MM.1S (cell line): ENCODE data around the gene TBX18.

Source experiments
- DNase-seq: peaks from one replicate; pipeline ENCODE4 v3.0.0-alpha.2; 2015
- H2AFZ ChIP-seq: fragments of 300-600 bp; sonication (generic); 2 replicates; pipeline ENCODE4 v1.6.0; 2016; ENCODE audit warnings: antibody characterized with exemption, low read length
- H3F3A ChIP-seq: fragments of 300-600 bp; sonication (generic); 2 replicates; pipeline ENCODE4 v1.6.1; 2016; ENCODE audit warnings: mild to moderate bottlenecking, antibody characterized with exemption, low read length, moderate library complexity, mixed read lengths; ENCODE audit not compliant: insufficient read depth
- H3K27ac ChIP-seq: fragments of 300-600 bp; sonication (generic); 2 replicates; pipeline ENCODE4 v1.5.1; 2016; ENCODE audit warnings: mild to moderate bottlenecking, low read length
- H3K27me3 ChIP-seq: fragments of 300-600 bp; sonication (generic); replicated peaks from 2 replicates; pipeline ENCODE4 v1.6.0; 2016; ENCODE audit warnings: low read length; ENCODE audit not compliant: insufficient read depth
- H3K36me3 ChIP-seq: fragments of 300-600 bp; sonication (generic); replicated peaks from 2 replicates; pipeline ENCODE4 v1.6.1; 2016; ENCODE audit warnings: mild to moderate bottlenecking, low read length, mixed read lengths; ENCODE audit not compliant: insufficient read depth
- H3K4me1 ChIP-seq: fragments of 300-600 bp; sonication (generic); 2 replicates; pipeline ENCODE4 v1.6.1; 2016; ENCODE audit warnings: low read length, mixed read lengths
- H3K4me2 ChIP-seq: fragments of 300-600 bp; sonication (generic); 2 replicates; pipeline ENCODE4 v1.6.0; 2016; ENCODE audit warnings: low read depth, low read length
- H3K4me3 ChIP-seq: fragments of 300-600 bp; sonication (generic); 2 replicates; pipeline ENCODE4 v1.5.1; 2016; ENCODE audit warnings: low read length, mixed read lengths
- H3K79me2 ChIP-seq: fragments of 300-600 bp; sonication (generic); 2 replicates; pipeline ENCODE4 v1.6.1; 2016; ENCODE audit warnings: mixed run types, low read length, mixed read lengths
- H3K9ac ChIP-seq: fragments of 300-600 bp; sonication (generic); 2 replicates; pipeline ENCODE4 v1.6.1; 2016; ENCODE audit warnings: low read length, mixed read lengths
- H3K9me2 ChIP-seq: fragments of 300-600 bp; sonication (generic); replicated peaks from 2 replicates; pipeline ENCODE4 v1.6.1; 2016; ENCODE audit warnings: mild to moderate bottlenecking, low read length, mixed read lengths; ENCODE audit not compliant: insufficient read depth
- H3K9me3 ChIP-seq: fragments of 300-600 bp; sonication (generic); replicated peaks from 2 replicates; pipeline ENCODE4 v1.6.1; 2016; ENCODE audit warnings: mild to moderate bottlenecking, low read length, mixed read lengths; ENCODE audit not compliant: insufficient read depth
- H4K20me1 ChIP-seq: fragments of 300-600 bp; sonication (generic); 2 replicates; pipeline ENCODE4 v1.6.1; 2016; ENCODE audit warnings: mild to moderate bottlenecking, low read length, moderate library complexity, mixed read lengths; ENCODE audit not compliant: insufficient read depth
- CTCF ChIP-seq: fragments of 300-600 bp; sonication (generic); IDR thresholded peaks from 2 replicates; pipeline ENCODE4 v1.5.1; 2016; ENCODE audit warnings: antibody characterized with exemption, low read length, mixed read lengths
- EZH2 ChIP-seq: fragments of 300-600 bp; sonication (generic); optimal IDR thresholded peaks from 2 replicates; pipeline ENCODE3; 2017; ENCODE audit warnings: low read depth, mild to moderate bottlenecking, antibody characterized with exemption, low read length, mixed read lengths
- EZH2phosphoT487 ChIP-seq: fragments of 300-600 bp; sonication (generic); IDR thresholded peaks from 2 replicates; pipeline ENCODE4 v1.6.1; 2018; ENCODE audit warnings: antibody characterized with exemption, low read length

Gene TBX18

GRCh38 chr6:84764332-84765049 lies at the start of gene TBX18:
Gene TBX18 (minus strand): TSS chr6:84764598. CDS start chr6:84764181, 417 bp downstream.
- H3K27me3 ChIP-seq: no peaks in the 10 kb centered on the region
- H3K27ac ChIP-seq: no peak within 1 kb of the TSS
- H2AFZ ChIP-seq: no peak within 1 kb of the TSS

DNA sequence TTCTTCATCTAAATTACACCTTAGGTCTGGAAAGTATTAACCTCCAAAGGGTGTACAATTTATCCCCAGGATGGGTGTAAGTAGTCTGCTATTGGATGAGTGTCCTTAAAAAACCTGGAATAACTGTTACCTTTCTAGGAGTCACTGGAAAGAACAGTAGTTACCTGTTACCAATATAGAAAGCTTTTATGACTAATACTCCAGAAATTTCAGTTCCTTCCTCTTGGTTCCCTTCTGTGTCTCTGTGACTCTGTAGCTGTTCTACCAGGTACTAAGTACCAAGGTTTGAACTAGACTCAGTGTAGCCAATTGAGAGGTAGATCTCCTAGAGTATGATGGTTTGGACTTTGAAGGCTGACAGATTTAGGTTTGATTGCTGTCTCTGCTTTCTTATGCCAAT lies 47.0 kb upstream of the TBX18 start:
- Histone ChIP-seq H2AFZ (no peak overlapping the region), H3K36me3 (no peaks in the 10 kb centered on the region), H3K9me2 (no peaks in the 10 kb centered on the region), H3K79me2 (no peaks in the 10 kb centered on the region), H3K9ac (no peak overlapping the region), H3F3A (no peaks in the 10 kb centered on the region), H3K27ac (no peak overlapping the region), H3K4me1 (no peaks in the 10 kb centered on the region), H3K4me2 (no peak overlapping the region), H3K9me3 (no peaks in the 10 kb centered on the region), H4K20me1 (no peaks in the 10 kb centered on the region), H3K4me3 (no peak overlapping the region), H3K27me3 (no peaks in the 10 kb centered on the region)
- TF ChIP-seq EZH2 (no peak), CTCF (no peak), EZH2phosphoT487 (no peak)
- DNase-seq: no peak

More at GRCh38 chr6:84764332-84765049, at the start of gene TBX18:
- no peak within 1 kb of the TSS for H3K9ac ChIP-seq
- no peaks in the 10 kb centered on the region for H3K9me3 ChIP-seq
- H3K4me2 ChIP-seq: no peak within 1 kb of the TSS
- DNase-seq: no peak
- no peaks in the 10 kb centered on the region for H3K9me2 ChIP-seq
- no peak within 1 kb of the TSS for H3K4me3 ChIP-seq
- no peaks in the 10 kb centered on the region for H3F3A ChIP-seq
- no peaks in the 10 kb centered on the region for H3K4me1 ChIP-seq
- no peaks in the 10 kb centered on the region for H3K36me3 ChIP-seq
- no peaks in the 10 kb centered on the region for H3K79me2 ChIP-seq
- TF ChIP-seq EZH2 (no peak), CTCF (no peak), EZH2phosphoT487 (no peak)
- no peaks in the 10 kb centered on the region for H4K20me1 ChIP-seq

DNA sequence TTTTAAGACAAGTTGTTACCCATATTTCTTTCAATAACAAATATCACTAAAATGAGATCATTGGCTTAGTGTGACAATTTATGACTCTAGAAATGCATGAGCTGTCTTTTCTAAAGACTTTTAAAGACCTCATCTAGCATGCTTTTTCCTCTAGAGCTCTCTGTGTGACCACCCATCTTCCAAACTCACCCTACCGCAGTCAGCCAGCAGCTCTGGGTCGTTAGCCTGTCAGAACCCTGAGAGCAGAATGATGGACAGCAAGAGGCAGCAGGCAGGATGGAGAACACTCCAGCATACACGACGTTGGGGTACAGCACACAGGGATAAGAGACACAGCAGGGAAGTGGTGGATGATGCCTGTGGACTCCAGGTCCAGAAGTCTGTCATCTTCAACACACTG lies 45.1 kb upstream of the TBX18 start:
- H3K9ac ChIP-seq: no peak overlapping the region
- no peaks in the 10 kb centered on the region for H3K79me2 ChIP-seq

More for the DNA sequence above, 45.1 kb upstream of the TBX18 start:
- Histone ChIP-seq H3K4me2 (no peak overlapping the region), H3K4me3 (no peak overlapping the region), H3K9me3 (no peaks in the 10 kb centered on the region), H2AFZ (no peak overlapping the region), H3K36me3 (no peaks in the 10 kb centered on the region), H3K27ac (no peak overlapping the region), H3K27me3 (no peaks in the 10 kb centered on the region), H3K9me2 (no peaks in the 10 kb centered on the region), H3K4me1 (no peaks in the 10 kb centered on the region), H3F3A (no peaks in the 10 kb centered on the region), H4K20me1 (no peaks in the 10 kb centered on the region)
- no peak for DNase-seq
- no peak for TF ChIP-seq EZH2phosphoT487
- TF ChIP-seq EZH2: no peak
- no peak for TF ChIP-seq CTCF
